IMR-90 (cell line): Measurements from ENCODE around the gene RYR2. TPM values are rescaled to one million over a fixed set of nuclear protein-coding genes. Genes with fewer than 3 reads are reported as not detected.

ENCODE experiments used
- ATAC-seq: fragments of 200-7000 bp; cut with Tn5 transposase; 2 replicates; pipeline ENCODE4 v1.9.1; 2020; ENCODE audit warnings: low read depth, mild to moderate bottlenecking, moderate library complexity
- BruUV-seq: library from RNA; stranded (reverse); fragments of 400-500 nt; replicated peaks from 2 replicates; lab custom pipeline; 2021; lab: Mats Ljungman, UMichigan
- CTCF ChIA-PET: fragments of 300-600 bp; formaldehyde crosslinking; extraction: SDS; loops from one replicate; lab custom pipeline; 2021; ENCODE audit warnings: antibody characterized with exemption; lab: Yijun Ruan, JAX
- POLR2A ChIA-PET: fragments of 300-600 bp; sonication (Branson Sonifier 250); formaldehyde crosslinking; loops from one replicate; lab custom pipeline; 2022; ENCODE audit warnings: antibody characterized with exemption; ENCODE audit not compliant: unreplicated experiment; lab: Charles Lee
- DNase-seq: peaks from one replicate; pipeline ENCODE4 v3.0.0; 2013
- H2AFZ ChIP-seq: replicated peaks from 2 replicates; pipeline ENCODE3; 2013; ENCODE audit warnings: low read length, mild to moderate bottlenecking; ENCODE audit not compliant: poor library complexity
- H2AK5ac ChIP-seq: 2 replicates; pipeline ENCODE4 v1.6.1; 2013; ENCODE audit warnings: low read depth, low read length, inconsistent platforms
- H2AK9ac ChIP-seq: replicated peaks from 2 replicates; pipeline ENCODE3; 2013; ENCODE audit warnings: mild to moderate bottlenecking, low read depth, low read length, moderate library complexity; ENCODE audit not compliant: poor library complexity
- H2BK120ac ChIP-seq: 2 replicates; pipeline ENCODE4 v1.6.1; 2013; ENCODE audit warnings: low read depth, low read length, inconsistent platforms
- H2BK15ac ChIP-seq: 3 replicates; pipeline ENCODE4 v1.6.1; 2013; ENCODE audit warnings: low read depth, low read length, inconsistent platforms
- H2BK20ac ChIP-seq: 2 replicates; pipeline ENCODE4 v1.6.1; 2013; ENCODE audit warnings: low read depth, mild to moderate bottlenecking, inconsistent platforms, low read length, moderate library complexity
- H2BK5ac ChIP-seq: 2 replicates; pipeline ENCODE4 v1.6.1; 2013; ENCODE audit warnings: mild to moderate bottlenecking, low read depth, low read length, inconsistent platforms; ENCODE audit not compliant: poor library complexity, severe bottlenecking
- H3K14ac ChIP-seq: replicated peaks from 2 replicates; pipeline ENCODE4 v1.6.1; 2013; ENCODE audit warnings: low read depth, low read length, inconsistent platforms
- H3K18ac ChIP-seq: 2 replicates; pipeline ENCODE4 v1.6.1; 2013; ENCODE audit warnings: low read depth, low read length, control low read depth
- H3K23ac ChIP-seq: 2 replicates; pipeline ENCODE4 v1.6.1; 2013; ENCODE audit warnings: low read depth, low read length, inconsistent platforms
- H3K27ac ChIP-seq: 2 replicates; pipeline ENCODE4 v1.5.1; 2013; ENCODE audit warnings: mild to moderate bottlenecking, control low read depth, low read length; ENCODE audit not compliant: insufficient read depth
- H3K27me3 ChIP-seq: 2 replicates; pipeline ENCODE4 v1.6.1; 2013; ENCODE audit warnings: low read length; ENCODE audit not compliant: control insufficient read depth, insufficient read depth
- H3K36me3 ChIP-seq: 2 replicates; pipeline ENCODE4 v1.6.1; 2013; ENCODE audit warnings: low read length, mixed read lengths; ENCODE audit not compliant: control insufficient read depth, insufficient read depth
- H3K4ac ChIP-seq: 2 replicates; pipeline ENCODE4 v1.6.1; 2013; ENCODE audit warnings: low read depth, low read length, inconsistent platforms
- H3K4me1 ChIP-seq: 2 replicates; pipeline ENCODE4 v1.6.1; 2013; ENCODE audit warnings: low read length, mixed read lengths; ENCODE audit not compliant: control insufficient read depth, insufficient read depth
- H3K4me2 ChIP-seq: 2 replicates; pipeline ENCODE4 v1.6.1; 2013; ENCODE audit warnings: low read depth, mild to moderate bottlenecking, control low read depth, low read length, moderate library complexity
- H3K4me3 ChIP-seq: 2 replicates; pipeline ENCODE4 v1.5.1; 2013; ENCODE audit warnings: low read depth, mild to moderate bottlenecking, control low read depth, low read length, moderate library complexity; ENCODE audit not compliant: insufficient read depth
- H3K56ac ChIP-seq: 2 replicates; pipeline ENCODE4 v1.6.1; 2013; ENCODE audit warnings: low read length, inconsistent platforms; ENCODE audit not compliant: insufficient read depth; ENCODE audit errors: extremely low read depth
- H3K79me1 ChIP-seq, 2 experiments: 2 replicates each; pipeline ENCODE4 v1.6.1; 2013; ENCODE audit warnings: low read length in 2 of 2, inconsistent platforms in 1 of 2, low read depth in 1 of 2
- H3K9ac ChIP-seq: 2 replicates; pipeline ENCODE4 v1.6.1; 2013; ENCODE audit warnings: low read depth, low read length, control low read depth
- H3K9me1 ChIP-seq: 2 replicates; pipeline ENCODE4 v1.6.1; 2013; ENCODE audit warnings: low read length, inconsistent platforms; ENCODE audit not compliant: insufficient read depth
- H3K9me3 ChIP-seq: 2 replicates; pipeline ENCODE4 v1.6.1; 2013; ENCODE audit warnings: low read length; ENCODE audit not compliant: control insufficient read depth, insufficient read depth
- H4K20me1 ChIP-seq: 2 replicates; pipeline ENCODE4 v1.6.1; 2013; ENCODE audit warnings: low read length, inconsistent platforms; ENCODE audit not compliant: insufficient read depth
- H4K5ac ChIP-seq: 2 replicates; pipeline ENCODE4 v1.6.1; 2013; ENCODE audit warnings: mild to moderate bottlenecking, low read depth, low read length, control low read depth
- H4K8ac ChIP-seq, 2 experiments: 2 replicates each; pipeline ENCODE4 v1.6.1; 2013; ENCODE audit warnings: low read depth in 2 of 2, low read length in 2 of 2, control low read depth in 1 of 2, inconsistent platforms in 1 of 2
- H4K91ac ChIP-seq: 2 replicates; pipeline ENCODE4 v1.6.1; 2013; ENCODE audit warnings: low read depth, low read length, inconsistent platforms; ENCODE audit not compliant: insufficient read depth
- BHLHE40 ChIP-seq: fragments of 150-350 bp; IDR thresholded peaks from 2 replicates; pipeline ENCODE4 v1.6.1; 2016; ENCODE audit warnings: mild to moderate bottlenecking, low read depth, low read length
- CEBPB ChIP-seq: IDR thresholded peaks from 2 replicates; pipeline ENCODE4 v1.6.1; 2012; ENCODE audit warnings: low read depth, low read length, improper control_type of control experiment
- CHD1 ChIP-seq: IDR thresholded peaks from 2 replicates; pipeline ENCODE4 v1.6.1; 2012; ENCODE audit warnings: low read depth, low read length, improper control_type of control experiment
- FOS ChIP-seq: fragments of 150-350 bp; IDR thresholded peaks from 2 replicates; pipeline ENCODE4 v1.6.1; 2016; ENCODE audit warnings: low read depth, low read length
- MAFK ChIP-seq: IDR thresholded peaks from 2 replicates; pipeline ENCODE4 v1.6.1; 2012; ENCODE audit warnings: low read depth, low read length, improper control_type of control experiment
- MAZ ChIP-seq: IDR thresholded peaks from 2 replicates; pipeline ENCODE4 v1.6.1; 2012; ENCODE audit warnings: low read depth, mild to moderate bottlenecking, low read length, improper control_type of control experiment, moderate library complexity, borderline replicate concordance
- MXI1 ChIP-seq: IDR thresholded peaks from 2 replicates; pipeline ENCODE4 v1.6.1; 2012; ENCODE audit warnings: low read depth, mild to moderate bottlenecking, low read length, moderate library complexity, borderline replicate concordance
- NFE2L2 ChIP-seq: fragments of 150-350 bp; IDR thresholded peaks from 2 replicates; pipeline ENCODE4 v1.6.1; 2016; ENCODE audit warnings: low read depth, mild to moderate bottlenecking, low read length
- POLR2A ChIP-seq: IDR thresholded peaks from 2 replicates; pipeline ENCODE4 v1.6.1; 2012; ENCODE audit warnings: mild to moderate bottlenecking, low read depth, low read length
- RAD21 ChIP-seq: IDR thresholded peaks from 2 replicates; pipeline ENCODE4 v1.6.1; 2012; ENCODE audit warnings: low read length, improper control_type of control experiment
- RCOR1 ChIP-seq: IDR thresholded peaks from 2 replicates; pipeline ENCODE4 v1.6.1; 2012; ENCODE audit warnings: mild to moderate bottlenecking, low read length, improper control_type of control experiment; ENCODE audit not compliant: insufficient replicate concordance
- RFX5 ChIP-seq: IDR thresholded peaks from 2 replicates; pipeline ENCODE4 v1.8.0; 2012; ENCODE audit warnings: low read depth, mild to moderate bottlenecking, low read length, moderate library complexity
- SMC3 ChIP-seq: fragments of 150-350 bp; IDR thresholded peaks from 2 replicates; pipeline ENCODE4 v1.6.1; 2016; ENCODE audit warnings: low read depth, mild to moderate bottlenecking, antibody characterized with exemption, low read length, moderate library complexity
- whole genome bisulfite sequencing, 2 experiments: methylation state at CpG; one replicate each; pipeline versions ENCODE4 v1.1.5 to v1.1.7; 2013; ENCODE audit warnings: missing lambda C conversion rate in 2 of 2; ENCODE audit not compliant: insufficient read length in 1 of 2; ENCODE audit errors: extremely low coverage in 2 of 2; 5-methylcytosine and 5-hydroxymethylcytosine counted together
- dilution Hi-C: fragments of 300-500 bp; cut with HindIII; formaldehyde crosslinking; loops from one replicate; pipeline ENCODE4 v1.14.3; 2018; ENCODE audit warnings: low sequenced_read_pairs; ENCODE audit not compliant: unreplicated experiment
- in situ Hi-C: fragments of 300-500 bp; cut with MboI; formaldehyde crosslinking; loops from 3 replicates; pipeline ENCODE4 v1.14.3; 2019; ENCODE audit warnings: low sequenced_read_pairs, inconsistent platforms, mixed read lengths
- intact Hi-C: fragments of 100-400 bp; cut with micrococcal nuclease; formaldehyde crosslinking; loops from 2 replicates; pipeline ENCODE4 v1.10.0; 2022
- polyA plus RNA-seq, 3 experiments: library from polyadenylated mRNA; depleted of rRNA; stranded (reverse); fragments of >200 nt; gene quantifications; 2 replicates each; pipeline ENCODE4 v1.2.3, GENCODE V29; 2012; ENCODE audit warnings: low replicate concordance in 1 of 3
- total RNA-seq: library from RNA; depleted of rRNA; stranded (reverse); fragments of >200 nt; gene quantifications from 2 replicates; pipeline ENCODE4 v1.2.3, GENCODE V29; 2012
- TF ChIP-seq, protein P1 (sequence below): fragments of 150-350 bp; IDR thresholded peaks from 2 replicates; pipeline ENCODE4 v1.6.1; 2017; ENCODE audit warnings: mild to moderate bottlenecking, antibody characterized with exemption, low read length, low read depth
- TF ChIP-seq, protein P2 (sequence below): conservative IDR thresholded peaks from 2 replicates; pipeline ENCODE4 v1.5.1; 2012; ENCODE audit warnings: mild to moderate bottlenecking, low read depth, low read length, improper control_type of control experiment
- TF ChIP-seq, protein P3 (sequence below): fragments of 150-350 bp; IDR thresholded peaks from 2 replicates; pipeline ENCODE4 v1.6.1; 2016; ENCODE audit warnings: low read depth, mild to moderate bottlenecking, low read length, moderate library complexity, borderline replicate concordance

The RYR2 gene
- total and polyA plus RNA-seq, 2 of the 4 experiments (the other 2 are of a cell fraction), result not detected

- WGBS, 2 experiments, result 64% methylated on average over 2 of the region's 2 CpGs; no CpG with 5 or more reads in 1 of the 2 experiments
- H3K4me2 ChIP-seq, result no peak overlapping the region
- no peak overlapping the region for H3K9ac ChIP-seq
- H4K5ac ChIP-seq, result no peak overlapping the region
- no peaks in the 10 kb centered on the region for H3K36me3 ChIP-seq
- no peak overlapping the region for H3K23ac ChIP-seq
- POLR2A ChIA-PET, result no interaction called here
- no peak for TF ChIP-seq BHLHE40
- no peak for TF ChIP-seq RFX5
- TF ChIP-seq NFE2L2, result no peak
- TF ChIP-seq, protein P1, sequence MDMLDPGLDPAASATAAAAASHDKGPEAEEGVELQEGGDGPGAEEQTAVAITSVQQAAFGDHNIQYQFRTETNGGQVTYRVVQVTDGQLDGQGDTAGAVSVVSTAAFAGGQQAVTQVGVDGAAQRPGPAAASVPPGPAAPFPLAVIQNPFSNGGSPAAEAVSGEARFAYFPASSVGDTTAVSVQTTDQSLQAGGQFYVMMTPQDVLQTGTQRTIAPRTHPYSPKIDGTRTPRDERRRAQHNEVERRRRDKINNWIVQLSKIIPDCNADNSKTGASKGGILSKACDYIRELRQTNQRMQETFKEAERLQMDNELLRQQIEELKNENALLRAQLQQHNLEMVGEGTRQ, result no peak
- TF ChIP-seq, protein P2, sequence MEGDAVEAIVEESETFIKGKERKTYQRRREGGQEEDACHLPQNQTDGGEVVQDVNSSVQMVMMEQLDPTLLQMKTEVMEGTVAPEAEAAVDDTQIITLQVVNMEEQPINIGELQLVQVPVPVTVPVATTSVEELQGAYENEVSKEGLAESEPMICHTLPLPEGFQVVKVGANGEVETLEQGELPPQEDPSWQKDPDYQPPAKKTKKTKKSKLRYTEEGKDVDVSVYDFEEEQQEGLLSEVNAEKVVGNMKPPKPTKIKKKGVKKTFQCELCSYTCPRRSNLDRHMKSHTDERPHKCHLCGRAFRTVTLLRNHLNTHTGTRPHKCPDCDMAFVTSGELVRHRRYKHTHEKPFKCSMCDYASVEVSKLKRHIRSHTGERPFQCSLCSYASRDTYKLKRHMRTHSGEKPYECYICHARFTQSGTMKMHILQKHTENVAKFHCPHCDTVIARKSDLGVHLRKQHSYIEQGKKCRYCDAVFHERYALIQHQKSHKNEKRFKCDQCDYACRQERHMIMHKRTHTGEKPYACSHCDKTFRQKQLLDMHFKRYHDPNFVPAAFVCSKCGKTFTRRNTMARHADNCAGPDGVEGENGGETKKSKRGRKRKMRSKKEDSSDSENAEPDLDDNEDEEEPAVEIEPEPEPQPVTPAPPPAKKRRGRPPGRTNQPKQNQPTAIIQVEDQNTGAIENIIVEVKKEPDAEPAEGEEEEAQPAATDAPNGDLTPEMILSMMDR, result no peak
- no peak for TF ChIP-seq FOS
- no peak for TF ChIP-seq CHD1
- no peak for TF ChIP-seq MAZ
- TF ChIP-seq MAFK, result no peak
- TF ChIP-seq SMC3, result no peak
- TF ChIP-seq RAD21, result no peak
- TF ChIP-seq CEBPB, result no peak
- TF ChIP-seq, protein P3, sequence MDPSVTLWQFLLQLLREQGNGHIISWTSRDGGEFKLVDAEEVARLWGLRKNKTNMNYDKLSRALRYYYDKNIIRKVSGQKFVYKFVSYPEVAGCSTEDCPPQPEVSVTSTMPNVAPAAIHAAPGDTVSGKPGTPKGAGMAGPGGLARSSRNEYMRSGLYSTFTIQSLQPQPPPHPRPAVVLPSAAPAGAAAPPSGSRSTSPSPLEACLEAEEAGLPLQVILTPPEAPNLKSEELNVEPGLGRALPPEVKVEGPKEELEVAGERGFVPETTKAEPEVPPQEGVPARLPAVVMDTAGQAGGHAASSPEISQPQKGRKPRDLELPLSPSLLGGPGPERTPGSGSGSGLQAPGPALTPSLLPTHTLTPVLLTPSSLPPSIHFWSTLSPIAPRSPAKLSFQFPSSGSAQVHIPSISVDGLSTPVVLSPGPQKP, result no peak
- no peak for TF ChIP-seq RCOR1
- no peak for TF ChIP-seq POLR2A
- TF ChIP-seq MXI1, result no peak
- no peak overlapping the region for H3K4me3 ChIP-seq
- no peaks in the 10 kb centered on the region for H3K9me1 ChIP-seq
- no peak overlapping the region for H2BK20ac ChIP-seq
- H3K18ac ChIP-seq, result no peak overlapping the region
- CTCF ChIA-PET, result no interaction called here
- no peak overlapping the region for H2AK9ac ChIP-seq
- no peaks in the 10 kb centered on the region for H4K20me1 ChIP-seq
- no peaks in the 10 kb centered on the region for H3K4me1 ChIP-seq
- in situ Hi-C loops, result no loop called here
- no TSS peak for BruUV-seq
- no peak overlapping the region for H3K56ac ChIP-seq
- no peaks in the 10 kb centered on the region for H3K27me3 ChIP-seq
- H3K9me3 ChIP-seq, result peaks cover 8% of the 10 kb centered on the region
- dilution Hi-C loops, result no loop called here
- no peak overlapping the region for H3K14ac ChIP-seq
- intact Hi-C loops, result no loop called here
- H3K4ac ChIP-seq, result no peak overlapping the region
- no peak overlapping the region for H4K8ac ChIP-seq
- no peak overlapping the region for H2BK15ac ChIP-seq
- H2BK5ac ChIP-seq, result no peak overlapping the region
- no peak overlapping the region for H3K27ac ChIP-seq
- DNase-seq (no peak), ATAC-seq (no peak)
- H4K91ac ChIP-seq, result no peak overlapping the region
- H2BK120ac ChIP-seq, result no peak overlapping the region
- H2AK5ac ChIP-seq, result no peak overlapping the region
- H3K79me1 ChIP-seq, result no peaks in the 10 kb centered on the region
- H2AFZ ChIP-seq, result no peak overlapping the region
Observed at GRCh38 chr1:237509748-237510147, 467.8 kb downstream of the RYR2 start.
